Measurements from ENCODE around the gene SPTAN1. TPM values are rescaled to one million over a fixed set of nuclear protein-coding genes. Genes with fewer than 3 reads are reported as not detected.
A peak's percentile ranks its signal among the peaks of the same experiment; 100 is the strongest.
"Not testable (repeated sequence)": the region's sequence is repeated elsewhere in the genome, so short reads cannot be mapped to it uniquely, and the experiment has no call there.

Gene SPTAN1
- total RNA-seq, 2 donors from 2014 or later, result 294 to 337 TPM

GRCh38 chr9:128636556-128637530 is 84.5 kb downstream of the SPTAN1 start:
- Mint-ChIP-seq H3K27me3 (no peaks in the 10 kb centered on the region), H3K36me3 (ENCODE audit: low read depth) (peaks cover 25% of the 10 kb centered on the region), H3K9me3 (no peaks in the 10 kb centered on the region), H3K27ac (no peak overlapping the region), H3K4me1 (no peaks in the 10 kb centered on the region), H3K4me3 (no peak overlapping the region)
- ATAC-seq (replicated peaks), result no peak

- no peak for ATAC-seq (replicated peaks)
- Mint-ChIP-seq H3K27ac (no peak overlapping the region), H3K27me3 (no peaks in the 10 kb centered on the region), H3K9me3 (no peaks in the 10 kb centered on the region), H3K4me1 (no peaks in the 10 kb centered on the region), H3K36me3 (ENCODE audit: low read depth) (peaks cover 17% of the 10 kb centered on the region), H3K4me3 (no peak overlapping the region)
Observed at GRCh38 chr9:128637656-128638055, 85.3 kb downstream of the SPTAN1 start.

- Mint-ChIP-seq H3K27ac (no peak overlapping the region), H3K27me3 (no peaks in the 10 kb centered on the region), H3K36me3 (ENCODE audit: low read depth) (peaks cover 8% of the 10 kb centered on the region), H3K4me1 (no peaks in the 10 kb centered on the region), H3K4me3 (no peak overlapping the region), H3K9me3 (no peaks in the 10 kb centered on the region)
- ATAC-seq (replicated peaks), result no peak
Observed at GRCh38 chr9:128638580-128638979, 86.2 kb downstream of the SPTAN1 start.

DNA sequence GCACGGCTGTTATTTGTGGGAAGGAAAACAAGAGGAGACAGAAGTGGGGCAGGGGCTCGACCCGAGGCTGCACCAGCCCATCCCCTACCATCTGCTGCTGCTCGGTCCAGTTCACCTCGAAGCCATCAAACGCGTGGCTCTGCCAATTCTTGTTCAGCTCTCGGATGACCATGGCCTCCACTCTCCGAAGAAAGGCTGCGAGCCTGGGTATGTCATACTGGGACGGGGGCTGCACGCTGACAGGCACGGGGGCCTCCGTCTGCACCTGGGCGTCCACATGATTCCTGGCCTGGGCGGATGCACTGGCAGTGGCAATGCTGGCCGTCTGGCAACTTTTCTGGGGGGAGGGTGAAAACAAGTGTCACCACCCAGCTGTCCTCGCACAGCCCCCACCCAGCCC is 88.2 kb downstream of the SPTAN1 start:
- ATAC-seq (replicated peaks), result no peak
- H3K27me3 Mint-ChIP-seq, result no peaks in the 10 kb centered on the region
- no peaks in the 10 kb centered on the region for H3K9me3 Mint-ChIP-seq
- H3K27ac Mint-ChIP-seq, result no peak overlapping the region
- no peaks in the 10 kb centered on the region for H3K4me1 Mint-ChIP-seq
- H3K36me3 Mint-ChIP-seq (ENCODE audit: low read depth), result no peaks in the 10 kb centered on the region
- H3K4me3 Mint-ChIP-seq, result no peak overlapping the region

DNA sequence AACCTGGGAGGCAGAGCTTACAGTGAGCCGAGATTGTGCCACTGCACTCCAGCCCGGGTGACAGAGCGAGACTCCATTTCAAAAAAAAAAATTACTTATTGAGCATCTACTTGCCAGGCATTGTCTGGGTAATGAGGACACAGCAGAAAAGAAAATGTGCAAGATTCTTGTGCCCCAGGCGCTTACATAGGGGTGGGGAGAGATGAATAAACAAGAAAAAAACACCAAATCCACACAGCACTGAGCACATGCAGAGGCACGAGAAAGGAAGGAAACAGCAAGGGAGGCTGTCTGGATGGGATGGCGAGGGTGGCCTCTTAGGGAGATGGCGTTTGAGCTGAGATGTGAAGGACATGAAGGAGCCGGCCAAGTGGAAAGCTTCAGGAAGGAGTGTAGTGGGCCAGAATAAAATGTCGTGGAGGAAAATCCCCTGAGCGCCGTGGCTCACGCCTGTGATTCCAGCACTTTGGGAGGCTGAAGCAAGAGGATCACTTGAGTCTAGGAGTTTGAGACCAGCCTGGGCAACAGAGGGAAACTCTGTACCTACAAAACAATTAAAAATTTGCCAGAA is 90.4 kb downstream of the SPTAN1 start:
- ATAC-seq (replicated peaks), result no peak
- Mint-ChIP-seq H3K27ac (peak overlapping the region; percentile 10), H3K9me3 (no peaks in the 10 kb centered on the region), H3K4me1 (no peaks in the 10 kb centered on the region), H3K36me3 (ENCODE audit: low read depth) (no peaks in the 10 kb centered on the region), H3K4me3 (no peak overlapping the region), H3K27me3 (no peaks in the 10 kb centered on the region)

GRCh38 chr9:128643519-128644300 is 91.3 kb downstream of the SPTAN1 start:
- no peak overlapping the region for H3K4me3 Mint-ChIP-seq
- ATAC-seq (replicated peaks), result no peak
- H3K27me3 Mint-ChIP-seq, result no peaks in the 10 kb centered on the region
- no peaks in the 10 kb centered on the region for H3K36me3 Mint-ChIP-seq (ENCODE audit: low read depth)
- peak overlapping the region; percentile 41 for H3K27ac Mint-ChIP-seq
- no peaks in the 10 kb centered on the region for H3K9me3 Mint-ChIP-seq
- no peaks in the 10 kb centered on the region for H3K4me1 Mint-ChIP-seq

GRCh38 chr9:128648206-128648605 is 95.8 kb downstream of the SPTAN1 start:
- not testable (repeated sequence) for H3K4me1 Mint-ChIP-seq

DNA sequence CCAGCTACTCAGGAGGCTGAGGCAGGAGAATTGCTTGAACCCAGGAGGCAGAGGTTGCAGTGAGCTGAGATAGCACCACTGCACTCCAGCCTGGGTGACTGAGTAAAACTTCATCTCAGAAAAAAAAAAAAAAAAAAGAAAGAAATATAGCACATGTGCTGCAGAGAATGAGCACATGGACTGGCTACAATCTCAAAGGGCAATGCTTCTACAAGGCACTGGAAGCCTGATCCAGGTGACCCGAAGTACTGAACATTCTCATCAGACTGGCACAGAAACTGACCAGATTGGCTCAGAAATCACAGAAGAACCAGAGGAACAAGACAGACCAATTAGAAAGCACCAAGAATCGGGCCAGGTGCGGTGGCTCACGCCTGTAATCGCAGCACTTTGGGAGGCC is 99.4 kb downstream of the SPTAN1 start:
- H3K4me3 Mint-ChIP-seq, result no peak overlapping the region
- no peak overlapping the region for H3K27ac Mint-ChIP-seq
- H3K27me3 Mint-ChIP-seq, result no peaks in the 10 kb centered on the region
- ATAC-seq (replicated peaks), result no peak
- H3K36me3 Mint-ChIP-seq (ENCODE audit: low read depth), result no peaks in the 10 kb centered on the region
- no peaks in the 10 kb centered on the region for H3K4me1 Mint-ChIP-seq
- no peaks in the 10 kb centered on the region for H3K9me3 Mint-ChIP-seq

More at GRCh38 chr9:128648206-128648605, 95.8 kb downstream of the SPTAN1 start:
- not testable (repeated sequence) for H3K36me3 Mint-ChIP-seq (ENCODE audit: low read depth); H3K27me3 Mint-ChIP-seq; H3K4me3 Mint-ChIP-seq; H3K9me3 Mint-ChIP-seq; H3K27ac Mint-ChIP-seq
- peak; percentile 97 for ATAC-seq (replicated peaks)

- no peak overlapping the region for H3K27ac Mint-ChIP-seq
- no peaks in the 10 kb centered on the region for H3K36me3 Mint-ChIP-seq (ENCODE audit: low read depth)
- H3K4me3 Mint-ChIP-seq, result no peak overlapping the region
- ATAC-seq (replicated peaks), result no peak
- no peaks in the 10 kb centered on the region for H3K4me1 Mint-ChIP-seq
- H3K9me3 Mint-ChIP-seq, result no peaks in the 10 kb centered on the region
- H3K27me3 Mint-ChIP-seq, result no peaks in the 10 kb centered on the region
Observed at GRCh38 chr9:128653908-128654307, 101.5 kb downstream of the SPTAN1 start.

GRCh38 chr9:128654481-128654880 is 102.1 kb downstream of the SPTAN1 start:
- H3K27me3 Mint-ChIP-seq, result no peaks in the 10 kb centered on the region
- H3K9me3 Mint-ChIP-seq, result no peaks in the 10 kb centered on the region
- H3K36me3 Mint-ChIP-seq (ENCODE audit: low read depth), result no peaks in the 10 kb centered on the region
- H3K4me1 Mint-ChIP-seq, result no peaks in the 10 kb centered on the region
- ATAC-seq (replicated peaks), result no peak
- H3K4me3 Mint-ChIP-seq, result peak overlapping the region; percentile 80
- peak overlapping the region; percentile 13 for H3K27ac Mint-ChIP-seq

- peak within 1 kb of the TSS; percentile 98 for H3K27ac Mint-ChIP-seq
- peak; percentile 99 for ATAC-seq (replicated peaks)
Observed at GRCh38 chr9:128656416-128657343, 104.3 kb downstream of the SPTAN1 start, which contains the start of gene DYNC2I2. Gene DYNC2I2, minus strand, starts transcription at chr9:128656847. Its CDS starts 121 bp downstream, at chr9:128656726.

GRCh38 chr9:128657344-128657704 is 104.9 kb downstream of the SPTAN1 start:
- Mint-ChIP-seq H3K27ac (peak overlapping the region; percentile 98), H3K27me3 (no peaks in the 10 kb centered on the region), H3K36me3 (ENCODE audit: low read depth) (no peaks in the 10 kb centered on the region), H3K4me3 (peak overlapping the region; percentile 80), H3K4me1 (no peaks in the 10 kb centered on the region), H3K9me3 (no peaks in the 10 kb centered on the region)
- ATAC-seq (replicated peaks), result no peak

More at GRCh38 chr9:128656416-128657343, 104.3 kb downstream of the SPTAN1 start, which contains the start of gene DYNC2I2:
- Mint-ChIP-seq H3K4me1 (no peaks in the 10 kb centered on the region), H3K36me3 (ENCODE audit: low read depth) (no peaks in the 10 kb centered on the region), H3K9me3 (no peaks in the 10 kb centered on the region), H3K27me3 (no peaks in the 10 kb centered on the region), H3K4me3 (peak within 1 kb of the TSS; percentile 80)

GRCh38 chr9:128657796-128658195 is 105.4 kb downstream of the SPTAN1 start:
- Mint-ChIP-seq H3K9me3 (no peaks in the 10 kb centered on the region), H3K4me3 (peak overlapping the region; percentile 80), H3K36me3 (ENCODE audit: low read depth) (no peaks in the 10 kb centered on the region), H3K27ac (peak overlapping the region; percentile 98), H3K4me1 (no peaks in the 10 kb centered on the region), H3K27me3 (no peaks in the 10 kb centered on the region)
- ATAC-seq (replicated peaks), result no peak
